ENCODE results near the gene TMEM255A. TPM values are rescaled to one million over a fixed set of nuclear protein-coding genes. Genes with fewer than 3 reads are reported as not detected.

TMEM255A gene
- total RNA-seq, 2 donors from 2014 or later = 0.22 to 0.35 TPM

DNA sequence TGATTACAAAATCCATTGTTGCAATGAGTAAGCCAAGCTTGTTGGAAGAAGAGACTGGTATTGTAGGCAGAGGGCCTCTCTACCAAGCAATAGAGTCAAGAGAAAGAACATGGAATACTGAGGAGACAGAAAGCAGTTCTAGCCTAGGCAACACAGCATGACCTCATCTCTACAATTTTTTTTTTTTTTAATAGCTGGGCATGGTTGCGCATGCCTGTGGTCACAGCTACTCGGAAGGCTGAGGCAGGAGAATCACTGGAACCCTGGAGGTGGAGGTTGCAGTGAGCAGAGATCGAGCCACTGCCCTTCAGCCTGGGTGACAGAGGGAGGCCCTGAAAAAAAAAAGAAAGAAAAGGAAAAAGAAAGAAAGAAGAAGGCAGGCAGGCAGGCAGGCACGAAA is 72.3 kb downstream of the TMEM255A start:
- Histone ChIP-seq H3K4me3 (ENCODE audit: low read length) (no peak overlapping the region), H3K9me3 (ENCODE audit: control insufficient read depth, low read length) (peaks cover under 1% of the 10 kb centered on the region), H3K4me1 (ENCODE audit: control insufficient read depth, insufficient read depth, low read length) (no peaks in the 10 kb centered on the region), H3K27me3 (ENCODE audit: control insufficient read depth, insufficient read depth, low read length, poor library complexity, severe bottlenecking) (no peaks in the 10 kb centered on the region), H3K27ac (ENCODE audit: low read depth, low read length) (no peak overlapping the region), H3K36me3 (ENCODE audit: control insufficient read depth, insufficient read depth, low read length) (peaks cover 26% of the 10 kb centered on the region), H3K9ac (ENCODE audit: extremely low read depth, low read length, poor library complexity, severe bottlenecking) (no peak overlapping the region)
- Mint-ChIP-seq H3K36me3 (ENCODE audit: low read depth) (peaks cover 16% of the 10 kb centered on the region), H3K9me3 (peaks cover 38% of the 10 kb centered on the region), H3K27ac (no peak overlapping the region), H3K4me1 (peaks cover 19% of the 10 kb centered on the region), H3K4me3 (no peak overlapping the region), H3K27me3 (ENCODE audit: insufficient read depth) (no peaks in the 10 kb centered on the region)
- no peak for DNase-seq
- WGBS, 2 experiments (ENCODE audit: insufficient coverage in 1 of 2, insufficient read length in 1 of 2) = 91 to 100% methylated on average over 2 to 4 of the region's 4 CpGs
- TF ChIP-seq, protein P1, sequence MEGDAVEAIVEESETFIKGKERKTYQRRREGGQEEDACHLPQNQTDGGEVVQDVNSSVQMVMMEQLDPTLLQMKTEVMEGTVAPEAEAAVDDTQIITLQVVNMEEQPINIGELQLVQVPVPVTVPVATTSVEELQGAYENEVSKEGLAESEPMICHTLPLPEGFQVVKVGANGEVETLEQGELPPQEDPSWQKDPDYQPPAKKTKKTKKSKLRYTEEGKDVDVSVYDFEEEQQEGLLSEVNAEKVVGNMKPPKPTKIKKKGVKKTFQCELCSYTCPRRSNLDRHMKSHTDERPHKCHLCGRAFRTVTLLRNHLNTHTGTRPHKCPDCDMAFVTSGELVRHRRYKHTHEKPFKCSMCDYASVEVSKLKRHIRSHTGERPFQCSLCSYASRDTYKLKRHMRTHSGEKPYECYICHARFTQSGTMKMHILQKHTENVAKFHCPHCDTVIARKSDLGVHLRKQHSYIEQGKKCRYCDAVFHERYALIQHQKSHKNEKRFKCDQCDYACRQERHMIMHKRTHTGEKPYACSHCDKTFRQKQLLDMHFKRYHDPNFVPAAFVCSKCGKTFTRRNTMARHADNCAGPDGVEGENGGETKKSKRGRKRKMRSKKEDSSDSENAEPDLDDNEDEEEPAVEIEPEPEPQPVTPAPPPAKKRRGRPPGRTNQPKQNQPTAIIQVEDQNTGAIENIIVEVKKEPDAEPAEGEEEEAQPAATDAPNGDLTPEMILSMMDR (conservative IDR thresholded peaks at IDR 0.05) = no peak

DNA sequence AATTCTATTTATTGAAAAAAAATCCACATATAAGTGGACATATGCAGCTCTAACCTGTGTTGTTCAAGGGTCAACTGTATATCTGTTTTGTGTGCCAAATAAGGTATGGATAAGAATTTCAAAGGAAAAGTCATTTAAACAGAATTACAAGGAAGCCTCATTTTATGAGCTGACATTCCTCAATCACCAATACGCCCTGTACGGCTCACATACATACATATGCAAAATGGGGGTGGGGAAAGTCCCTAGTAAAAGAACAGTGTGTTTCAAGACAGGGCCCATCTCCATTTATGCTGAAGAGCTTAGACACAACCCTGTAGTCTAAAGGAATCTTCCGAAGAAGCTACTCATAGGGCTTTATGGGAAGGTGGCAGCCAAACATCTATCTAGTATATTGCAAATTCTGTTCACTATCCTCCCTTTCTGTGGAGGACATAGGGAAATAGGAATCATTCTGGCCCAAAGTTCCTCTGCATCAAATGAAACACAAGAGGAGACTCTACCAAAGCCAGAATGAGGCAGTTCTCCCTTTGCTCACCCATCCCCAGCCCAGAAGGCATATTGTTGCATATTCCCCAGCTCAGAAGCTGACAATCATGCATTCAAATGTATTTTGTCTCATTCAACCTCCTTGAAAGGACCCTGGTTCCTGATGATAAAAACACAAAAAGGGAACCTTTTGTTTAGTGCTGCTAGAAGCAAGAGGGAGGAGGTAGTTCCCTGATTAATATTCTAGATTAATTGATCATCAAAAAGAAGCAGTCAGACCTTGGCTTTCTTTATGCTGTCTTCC is 74.4 kb downstream of the TMEM255A start:
- WGBS, 2 experiments (ENCODE audit: insufficient coverage in 1 of 2, insufficient read length in 1 of 2) = 89% methylated on average over 1 of the region's 3 CpGs; no CpG with 5 or more reads in 1 of the 2 experiments
- H3K27me3 ChIP-seq (ENCODE audit: control insufficient read depth, insufficient read depth, low read length, poor library complexity, severe bottlenecking) = no peaks in the 10 kb centered on the region
- no peak overlapping the region for H3K9ac ChIP-seq (ENCODE audit: extremely low read depth, low read length, poor library complexity, severe bottlenecking)
- no peak overlapping the region for H3K27ac ChIP-seq (ENCODE audit: low read depth, low read length)
- Mint-ChIP-seq H3K4me3 (no peak overlapping the region), H3K4me1 (peaks cover 9% of the 10 kb centered on the region), H3K27me3 (ENCODE audit: insufficient read depth) (no peaks in the 10 kb centered on the region), H3K36me3 (ENCODE audit: low read depth) (peaks cover 24% of the 10 kb centered on the region), H3K9me3 (peaks cover 44% of the 10 kb centered on the region), H3K27ac (no peak overlapping the region)
- peaks cover 37% of the 10 kb centered on the region for H3K36me3 ChIP-seq (ENCODE audit: control insufficient read depth, insufficient read depth, low read length)
- no peaks in the 10 kb centered on the region for H3K4me1 ChIP-seq (ENCODE audit: control insufficient read depth, insufficient read depth, low read length)
- peaks cover 18% of the 10 kb centered on the region for H3K9me3 ChIP-seq (ENCODE audit: control insufficient read depth, low read length)
- DNase-seq = no peak
- TF ChIP-seq, protein P1 (conservative IDR thresholded peaks at IDR 0.05) = no peak
- H3K4me3 ChIP-seq (ENCODE audit: low read length) = no peak overlapping the region

DNA sequence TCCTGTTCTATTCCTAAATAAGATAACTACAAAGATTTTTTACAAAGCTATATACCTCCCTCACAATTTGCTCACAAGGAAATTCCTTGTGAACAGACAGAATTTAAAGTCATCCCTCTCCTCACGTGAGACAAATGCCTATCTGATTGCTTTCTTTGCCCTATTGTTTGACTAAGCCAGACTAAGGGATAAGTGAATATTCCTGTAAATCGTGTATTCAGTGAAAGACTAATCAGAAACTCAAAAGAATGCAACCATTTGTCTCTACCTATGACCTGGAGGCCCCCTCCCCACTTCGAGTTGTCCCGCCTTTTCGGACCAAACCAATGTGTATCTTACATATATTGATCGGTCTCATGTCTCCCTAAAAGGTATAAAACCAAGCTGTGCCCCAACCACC is 76.0 kb downstream of the TMEM255A start:
- Mint-ChIP-seq H3K36me3 (ENCODE audit: low read depth) (peaks cover 26% of the 10 kb centered on the region), H3K27ac (peak overlapping the region; percentile 91), H3K4me3 (no peak overlapping the region), H3K9me3 (peaks cover 47% of the 10 kb centered on the region), H3K27me3 (ENCODE audit: insufficient read depth) (no peaks in the 10 kb centered on the region), H3K4me1 (peaks cover 9% of the 10 kb centered on the region)
- Histone ChIP-seq H3K36me3 (ENCODE audit: control insufficient read depth, insufficient read depth, low read length) (peaks cover 37% of the 10 kb centered on the region), H3K9ac (ENCODE audit: extremely low read depth, low read length, poor library complexity, severe bottlenecking) (peak overlapping the region; percentile 49), H3K4me1 (ENCODE audit: control insufficient read depth, insufficient read depth, low read length) (no peaks in the 10 kb centered on the region), H3K27me3 (ENCODE audit: control insufficient read depth, insufficient read depth, low read length, poor library complexity, severe bottlenecking) (no peaks in the 10 kb centered on the region), H3K9me3 (ENCODE audit: control insufficient read depth, low read length) (peaks cover 22% of the 10 kb centered on the region), H3K4me3 (ENCODE audit: low read length) (no peak overlapping the region), H3K27ac (ENCODE audit: low read depth, low read length) (no peak overlapping the region)
- TF ChIP-seq, protein P1 (conservative IDR thresholded peaks at IDR 0.05) = no peak
- WGBS, 2 experiments (ENCODE audit: insufficient coverage in 1 of 2, insufficient read length in 1 of 2) = 57 to 60% methylated on average over 2 to 6 of the region's 6 CpGs
- DNase-seq = peak; percentile 58

All from endodermal cell (in vitro differentiated cells).